OCI-LY3 (cell line): ENCODE results near the gene PKD2L1.

Experiments
- H2AFZ ChIP-seq: fragments of 200-600, 300-600 bp; shearing (Covaris generic); 2 replicates; pipeline ENCODE4 v1.6.0; 2014; ENCODE audit warnings: antibody characterized with exemption, low read depth, low read length
- H3K27ac ChIP-seq: fragments of 200-600, 300-600 bp; sonication (generic); 2 replicates; pipeline ENCODE4 v1.5.1; 2014; ENCODE audit warnings: mild to moderate bottlenecking, low read length, moderate library complexity, mixed read lengths
- H3K27me3 ChIP-seq: fragments of 200-600, 300-600 bp; sonication (generic); 2 replicates; pipeline ENCODE4 v1.6.1; 2014; ENCODE audit warnings: low read depth, low read length, mixed read lengths
- H3K36me3 ChIP-seq: fragments of 200-600, 300-600 bp; sonication (generic); replicated peaks from 2 replicates; pipeline ENCODE3; 2014; ENCODE audit warnings: low read depth, low read length, mixed read lengths
- H3K4me1 ChIP-seq: fragments of 300-600, 200-600 bp; sonication (generic); 2 replicates; pipeline ENCODE4 v1.6.1; 2014; ENCODE audit warnings: low read length, mixed read lengths
- H3K4me2 ChIP-seq: fragments of 200-600, 300-600 bp; sonication (generic); 2 replicates; pipeline ENCODE4 v1.6.1; 2014; ENCODE audit warnings: low read length, mixed read lengths
- H3K4me3 ChIP-seq: fragments of 300-600, 200-600 bp; sonication (generic); 2 replicates; pipeline ENCODE4 v1.5.1; 2014; ENCODE audit warnings: antibody characterized with exemption, mild to moderate bottlenecking, low read length, moderate library complexity
- H3K79me2 ChIP-seq: fragments of 300-600, 200-600 bp; shearing (Covaris generic); 2 replicates; pipeline ENCODE4 v1.6.1; 2014; ENCODE audit warnings: mild to moderate bottlenecking, low read length, mixed read lengths
- H3K9ac ChIP-seq: fragments of 300-600, 200-600 bp; shearing (Covaris generic); 2 replicates; pipeline ENCODE4 v1.6.0; 2014; ENCODE audit warnings: mild to moderate bottlenecking, low read length, moderate library complexity
- H3K9me3 ChIP-seq: fragments of 200-600, 300-600 bp; shearing (Covaris generic); 2 replicates; pipeline ENCODE4 v1.6.1; 2014; ENCODE audit warnings: low read length, mixed read lengths; ENCODE audit not compliant: insufficient read depth
- H4K20me1 ChIP-seq: fragments of 200-600, 300-600 bp; sonication (generic); 2 replicates; pipeline ENCODE4 v1.6.1; 2016; ENCODE audit warnings: low read length, mixed read lengths; ENCODE audit not compliant: insufficient read depth
- EZH2phosphoT487 ChIP-seq: fragments of 200-600 bp; shearing (Covaris generic); IDR thresholded peaks from 2 replicates; pipeline ENCODE4 v1.6.1; 2018; ENCODE audit warnings: antibody characterized with exemption, mixed run types, low read depth
- TF ChIP-seq, protein P1 (sequence below): fragments of 200-600, 300-600 bp; sonication (generic); IDR thresholded peaks from 2 replicates; pipeline ENCODE4 v1.5.1; 2014; ENCODE audit warnings: antibody characterized with exemption, low read length, low read depth

Gene PKD2L1

GRCh38 chr10:100333661-100334440, 3.8 kb upstream of the PKD2L1 start:
- H3K4me3 ChIP-seq: no peak overlapping the region
- H4K20me1 ChIP-seq: no peaks in the 10 kb centered on the region
- H3K36me3 ChIP-seq: no peaks in the 10 kb centered on the region
- no peaks in the 10 kb centered on the region for H3K9me3 ChIP-seq
- no peak overlapping the region for H2AFZ ChIP-seq
- H3K79me2 ChIP-seq: no peaks in the 10 kb centered on the region
- no peak overlapping the region for H3K4me2 ChIP-seq
- H3K4me1 ChIP-seq: peaks cover 7% of the 10 kb centered on the region
- TF ChIP-seq, protein P1, sequence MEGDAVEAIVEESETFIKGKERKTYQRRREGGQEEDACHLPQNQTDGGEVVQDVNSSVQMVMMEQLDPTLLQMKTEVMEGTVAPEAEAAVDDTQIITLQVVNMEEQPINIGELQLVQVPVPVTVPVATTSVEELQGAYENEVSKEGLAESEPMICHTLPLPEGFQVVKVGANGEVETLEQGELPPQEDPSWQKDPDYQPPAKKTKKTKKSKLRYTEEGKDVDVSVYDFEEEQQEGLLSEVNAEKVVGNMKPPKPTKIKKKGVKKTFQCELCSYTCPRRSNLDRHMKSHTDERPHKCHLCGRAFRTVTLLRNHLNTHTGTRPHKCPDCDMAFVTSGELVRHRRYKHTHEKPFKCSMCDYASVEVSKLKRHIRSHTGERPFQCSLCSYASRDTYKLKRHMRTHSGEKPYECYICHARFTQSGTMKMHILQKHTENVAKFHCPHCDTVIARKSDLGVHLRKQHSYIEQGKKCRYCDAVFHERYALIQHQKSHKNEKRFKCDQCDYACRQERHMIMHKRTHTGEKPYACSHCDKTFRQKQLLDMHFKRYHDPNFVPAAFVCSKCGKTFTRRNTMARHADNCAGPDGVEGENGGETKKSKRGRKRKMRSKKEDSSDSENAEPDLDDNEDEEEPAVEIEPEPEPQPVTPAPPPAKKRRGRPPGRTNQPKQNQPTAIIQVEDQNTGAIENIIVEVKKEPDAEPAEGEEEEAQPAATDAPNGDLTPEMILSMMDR: no peak
- no peaks in the 10 kb centered on the region for H3K27me3 ChIP-seq
- H3K9ac ChIP-seq: no peak overlapping the region
- no peak overlapping the region for H3K27ac ChIP-seq

DNA sequence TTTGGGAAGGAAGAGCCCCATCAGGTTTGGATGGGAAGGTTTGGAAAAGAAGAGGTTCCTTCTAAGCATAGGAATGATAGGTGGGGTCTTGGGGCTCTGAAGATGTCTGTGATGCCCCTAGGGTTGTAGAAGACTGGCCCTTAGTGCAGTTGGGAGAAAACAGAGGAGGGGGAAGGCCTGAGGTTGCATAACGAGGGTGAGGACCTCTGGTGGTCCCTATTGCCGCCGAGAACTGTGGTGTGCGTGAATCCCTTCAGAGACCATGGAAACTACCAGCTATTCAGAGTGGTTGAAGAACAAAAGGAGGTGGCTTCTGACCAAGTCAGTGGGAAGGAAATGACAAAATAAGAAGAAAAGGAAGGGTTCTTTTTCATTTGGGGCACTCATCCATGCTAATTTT, 3.1 kb upstream of the PKD2L1 start:
- H3K4me1 ChIP-seq: peaks cover 4% of the 10 kb centered on the region
- no peak overlapping the region for H3K4me2 ChIP-seq

GRCh38 chr10:100328198-100328597, 1.8 kb downstream of the PKD2L1 start:
- no peak overlapping the region for H2AFZ ChIP-seq
- no peaks in the 10 kb centered on the region for H3K9me3 ChIP-seq
- TF ChIP-seq EZH2phosphoT487: no peak
- TF ChIP-seq, protein P1: no peak
- peak overlapping the region; percentile 97 for H3K27ac ChIP-seq
- H4K20me1 ChIP-seq: no peaks in the 10 kb centered on the region
- H3K79me2 ChIP-seq: no peaks in the 10 kb centered on the region
- H3K4me2 ChIP-seq: peak overlapping the region; percentile 95
- no peak overlapping the region; the same call in 1 of the 2 replicates for H3K4me3 ChIP-seq
- H3K36me3 ChIP-seq: no peaks in the 10 kb centered on the region
- no peaks in the 10 kb centered on the region for H3K27me3 ChIP-seq
- peaks cover 28% of the 10 kb centered on the region for H3K4me1 ChIP-seq
- H3K9ac ChIP-seq: peak overlapping the region; percentile 73; the same call in 1 of the 2 replicates

More for the DNA sequence above, 3.1 kb upstream of the PKD2L1 start:
- Histone ChIP-seq H3K9me3 (no peaks in the 10 kb centered on the region), H3K4me3 (no peak overlapping the region), H3K36me3 (no peaks in the 10 kb centered on the region), H4K20me1 (no peaks in the 10 kb centered on the region), H3K27me3 (no peaks in the 10 kb centered on the region), H3K27ac (no peak overlapping the region), H3K9ac (no peak overlapping the region), H3K79me2 (no peaks in the 10 kb centered on the region), H2AFZ (no peak overlapping the region)
- no peak for TF ChIP-seq EZH2phosphoT487
- TF ChIP-seq, protein P1: no peak

DNA sequence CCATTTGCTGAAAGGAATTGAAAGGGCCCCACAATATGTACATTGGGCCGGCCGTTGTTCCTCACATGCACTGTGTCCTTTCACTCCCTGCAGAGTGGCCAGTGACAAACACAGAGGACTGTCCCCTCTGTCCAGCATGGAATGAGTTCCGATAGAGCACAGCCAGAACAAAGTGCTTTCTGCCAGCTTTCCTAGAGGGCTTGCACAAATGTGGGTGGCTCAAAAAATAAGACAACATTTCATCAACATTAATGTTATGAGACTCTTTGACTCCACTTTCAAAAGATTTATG, 2.4 kb downstream of the PKD2L1 start:
- peak overlapping the region; percentile 97 for H3K27ac ChIP-seq
- H3K9ac ChIP-seq: peak overlapping the region; percentile 73

More for the DNA sequence above, 2.4 kb downstream of the PKD2L1 start:
- no peaks in the 10 kb centered on the region for H3K36me3 ChIP-seq
- TF ChIP-seq, protein P1: no peak
- no peak for TF ChIP-seq EZH2phosphoT487
- H3K4me1 ChIP-seq: peaks cover 28% of the 10 kb centered on the region
- H3K79me2 ChIP-seq: no peaks in the 10 kb centered on the region
- H3K4me2 ChIP-seq: peak overlapping the region; percentile 95
- H3K4me3 ChIP-seq: peak overlapping the region; percentile 73
- H2AFZ ChIP-seq: no peak overlapping the region
- H4K20me1 ChIP-seq: no peaks in the 10 kb centered on the region
- no peaks in the 10 kb centered on the region for H3K9me3 ChIP-seq
- H3K27me3 ChIP-seq: no peaks in the 10 kb centered on the region
